H1 (cell line): ENCODE results near the gene PGBD5. TPM values are rescaled to one million over a fixed set of nuclear protein-coding genes. Genes with fewer than 3 reads are reported as not detected.

Source experiments
- CTCF ChIA-PET: fragments of 300-600 bp; sonication (Branson Sonifier 250); formaldehyde crosslinking; loops from one replicate; lab custom pipeline; 2021; ENCODE audit not compliant: partially characterized antibody; lab: Charles Lee
- POLR2A ChIA-PET: fragments of 300-600 bp; sonication (Branson Sonifier 250); formaldehyde crosslinking; loops from one replicate; lab custom pipeline; 2021; ENCODE audit warnings: inconsistent platforms; ENCODE audit not compliant: partially characterized antibody; lab: Charles Lee
- DNase-seq, 2 experiments: peaks; one replicate each; pipeline versions ENCODE4 v3.0.0 to v3.0.0-alpha.2; 2010 to 2022; ENCODE audit warnings: low spot score in 2 of 2, low read depth in 1 of 2, mixed read lengths in 1 of 2
- FAIRE-seq: peaks from 2 replicates; lab custom pipeline; 2011; peaks lifted over from hg19 to GRCh38; lab: Jason Lieb, UNC
- H2AFZ ChIP-seq: 2 replicates; pipeline ENCODE4 v1.8.1; 2012; ENCODE audit warnings: low read length, inconsistent platforms
- H2AK5ac ChIP-seq: 2 replicates; pipeline ENCODE4 v1.6.1; 2013; ENCODE audit warnings: low read depth, low read length
- H2BK120ac ChIP-seq: replicated peaks from 2 replicates; pipeline ENCODE3; 2013; ENCODE audit warnings: low read depth, low read length, inconsistent platforms
- H2BK12ac ChIP-seq: 2 replicates; pipeline ENCODE4 v1.6.1; 2013; ENCODE audit warnings: low read depth, low read length
- H2BK15ac ChIP-seq: 2 replicates; pipeline ENCODE4 v1.6.1; 2013; ENCODE audit warnings: low read length
- H2BK20ac ChIP-seq: 2 replicates; pipeline ENCODE4 v1.6.1; 2013; ENCODE audit warnings: low read length
- H2BK5ac ChIP-seq: 2 replicates; pipeline ENCODE4 v1.6.1; 2013; ENCODE audit warnings: low read depth, low read length
- H3K14ac ChIP-seq: 2 replicates; pipeline ENCODE4 v1.6.1; 2013; ENCODE audit warnings: inconsistent platforms; ENCODE audit not compliant: insufficient read length
- H3K18ac ChIP-seq: 2 replicates; pipeline ENCODE4 v1.6.1; 2013; ENCODE audit warnings: low read length; ENCODE audit errors: extremely low read depth
- H3K23ac ChIP-seq: 2 replicates; pipeline ENCODE4 v1.6.1; 2013; ENCODE audit warnings: inconsistent platforms; ENCODE audit not compliant: insufficient read length
- H3K23me2 ChIP-seq: 2 replicates; pipeline ENCODE4 v1.6.1; 2013; ENCODE audit warnings: low read depth, low read length
- H3K27ac ChIP-seq: 2 replicates; pipeline ENCODE4 v1.6.1; 2011; ENCODE audit warnings: low read depth, low read length, inconsistent platforms
- H3K27me3 ChIP-seq, 4 experiments: replicated peaks in 1 of 4; 1 replicate in 1 of 4; 2 replicates in 3 of 4; pipeline versions ENCODE4 v1.6.1 to v1.8.1; 2011 to 2013; ENCODE audit warnings: low read length in 3 of 4, mild to moderate bottlenecking in 3 of 4, inconsistent platforms in 2 of 4, mixed read lengths in 2 of 4, moderate library complexity in 1 of 4; ENCODE audit not compliant: control insufficient read depth in 3 of 4, insufficient read depth in 3 of 4; ENCODE audit errors: extremely low read depth in 1 of 4
- H3K36me3 ChIP-seq, 4 experiments: 2 replicates each; pipeline versions ENCODE4 v1.6.1 to v1.8.1; 2011 to 2013; ENCODE audit warnings: mild to moderate bottlenecking in 4 of 4, low read length in 3 of 4, moderate library complexity in 2 of 4, control low read depth in 1 of 4, inconsistent platforms in 1 of 4; ENCODE audit not compliant: insufficient read depth in 4 of 4, control insufficient read depth in 2 of 4
- H3K4ac ChIP-seq: replicated peaks from 2 replicates; pipeline ENCODE3; 2013; ENCODE audit warnings: low read length, low read depth, mixed read lengths, inconsistent platforms; ENCODE audit not compliant: insufficient read length
- H3K4me1 ChIP-seq, 4 experiments: replicated peaks in 1 of 4; 1 replicate in 1 of 4; 2 replicates in 3 of 4; pipeline versions ENCODE4 v1.6.1 to v1.8.1; 2011 to 2013; ENCODE audit warnings: low read length in 3 of 4, inconsistent platforms in 2 of 4, mixed read lengths in 1 of 4; ENCODE audit not compliant: insufficient read depth in 4 of 4, control insufficient read depth in 3 of 4
- H3K4me2 ChIP-seq, 2 experiments: 2 replicates each; pipeline versions ENCODE4 v1.6.1 to v1.8.1; 2011 to 2013; ENCODE audit warnings: low read depth in 2 of 2, low read length in 2 of 2, control low read depth in 1 of 2, inconsistent platforms in 1 of 2, mild to moderate bottlenecking in 1 of 2; ENCODE audit not compliant: insufficient read depth in 1 of 2
- H3K4me3 ChIP-seq, 4 experiments: fragments of 200-600, 300-600 bp in 1 of 4; sonication (generic), shearing (Covaris generic), sonication (Bioruptor Twin) in 1 of 4; 2 replicates each; pipeline versions ENCODE4 v1.5.1 to v1.8.1; 2011 to 2016; ENCODE audit warnings: low read length in 4 of 4, low read depth in 3 of 4, control low read depth in 2 of 4, inconsistent platforms in 2 of 4, mild to moderate bottlenecking in 2 of 4, mixed read lengths in 1 of 4, moderate library complexity in 1 of 4; ENCODE audit not compliant: insufficient read depth in 2 of 4; ENCODE audit errors: extremely low read depth in 1 of 4
- H3K56ac ChIP-seq: replicated peaks from 2 replicates; pipeline ENCODE3; 2013; ENCODE audit warnings: low read depth, mild to moderate bottlenecking, mixed read lengths, low read length, inconsistent platforms; ENCODE audit not compliant: insufficient read length
- H3K79me1 ChIP-seq: 2 replicates; pipeline ENCODE4 v1.6.1; 2013; ENCODE audit warnings: low read depth, low read length, control low read depth
- H3K79me2 ChIP-seq, 2 experiments: 2 replicates each; pipeline versions ENCODE4 v1.6.1 to v1.8.1; 2012 to 2013; ENCODE audit warnings: low read length in 2 of 2, mild to moderate bottlenecking in 2 of 2, inconsistent platforms in 1 of 2; ENCODE audit not compliant: insufficient read depth in 2 of 2, control insufficient read depth in 1 of 2
- H3K9ac ChIP-seq, 4 experiments: replicated peaks in 1 of 4; 1 replicate in 1 of 4; 2 replicates in 3 of 4; pipeline versions ENCODE4 v1.6.1 to v1.8.1; 2011 to 2013; ENCODE audit warnings: low read depth in 3 of 4, low read length in 3 of 4, control low read depth in 2 of 4, mild to moderate bottlenecking in 2 of 4, moderate library complexity in 2 of 4, inconsistent platforms in 1 of 4; ENCODE audit errors: extremely low read depth in 1 of 4
- H3K9me3 ChIP-seq, 2 experiments: 2 replicates each; pipeline versions ENCODE4 v1.6.1 to v1.8.1; 2012 to 2013; ENCODE audit warnings: mild to moderate bottlenecking in 2 of 2, moderate library complexity in 2 of 2, control low read depth in 1 of 2, inconsistent platforms in 1 of 2, low read depth in 1 of 2, low read length in 1 of 2, mixed read lengths in 1 of 2; ENCODE audit not compliant: insufficient read depth in 2 of 2
- H4K20me1 ChIP-seq, 2 experiments: replicated peaks in 1 of 2; 2 replicates each; pipeline versions ENCODE3 to v1.8.1; 2011 to 2013; ENCODE audit warnings: inconsistent platforms in 2 of 2, low read length in 2 of 2, mild to moderate bottlenecking in 1 of 2; ENCODE audit not compliant: insufficient read depth in 2 of 2, control insufficient read depth in 1 of 2
- H4K5ac ChIP-seq: 2 replicates; pipeline ENCODE4 v1.6.1; 2013; ENCODE audit warnings: low read length, low read depth, mixed read lengths, inconsistent platforms; ENCODE audit not compliant: insufficient read length
- H4K8ac ChIP-seq: 2 replicates; pipeline ENCODE4 v1.8.0; 2013; ENCODE audit warnings: mild to moderate bottlenecking, moderate library complexity, low read length, inconsistent platforms; ENCODE audit not compliant: insufficient read depth; ENCODE audit errors: extremely low read depth
- H4K91ac ChIP-seq: replicated peaks from 2 replicates; pipeline ENCODE3; 2013; ENCODE audit warnings: low read length, mixed read lengths, inconsistent platforms; ENCODE audit not compliant: insufficient read length
- CBX5 ChIP-seq: fragments of 300-800, 300-1000 bp; sonication (generic); IDR thresholded peaks from 2 replicates; pipeline ENCODE4 v1.7.1; 2016; ENCODE audit warnings: antibody characterized with exemption, low read length, low read depth
- CHD1 ChIP-seq: IDR thresholded peaks from 2 replicates; pipeline ENCODE4 v1.6.1; 2012; ENCODE audit warnings: low read depth, low read length, improper control_type of control experiment
- KDM5A ChIP-seq: fragments of 200-600 bp; IDR thresholded peaks from 2 replicates; pipeline ENCODE4 v1.7.1; 2012; ENCODE audit warnings: mild to moderate bottlenecking, low read length, inconsistent platforms, mixed read lengths
- NANOG ChIP-seq: IDR thresholded peaks from 2 replicates; pipeline ENCODE4 v1.6.1; 2011; ENCODE audit warnings: low read length, low read depth, mild to moderate bottlenecking, inconsistent platforms; ENCODE audit not compliant: insufficient read depth, poor library complexity, severe bottlenecking
- POLR2A ChIP-seq, 2 experiments: IDR thresholded peaks; 1 replicate in 1 of 2; 2 replicates in 1 of 2; pipeline ENCODE4 v1.6.1; 2011; ENCODE audit warnings: low read depth in 2 of 2, low read length in 2 of 2, mild to moderate bottlenecking in 2 of 2; ENCODE audit errors: control extremely low read depth in 1 of 2
- RBBP5 ChIP-seq: IDR thresholded peaks from 2 replicates; pipeline ENCODE4 v1.7.1; 2012; ENCODE audit warnings: low read depth, mild to moderate bottlenecking, inconsistent platforms, low read length, moderate library complexity, borderline replicate concordance
- WGBS, 2 experiments: shearing (Covaris generic) in 1 of 2; methylation state at CpG; one replicate each; pipeline versions ENCODE4 v1.1.6 to v1.1.7; 2013 to 2015; ENCODE audit warnings: low lambda C conversion rate in 2 of 2, mixed read lengths in 2 of 2, inconsistent platforms in 1 of 2, low coverage in 1 of 2, missing lambda C conversion rate in 1 of 2; ENCODE audit not compliant: insufficient replicate concordance in 2 of 2, insufficient coverage in 1 of 2, insufficient read length in 1 of 2; ENCODE audit errors: extremely low coverage in 1 of 2, missing lambda C conversion rate in 1 of 2; 5-methylcytosine and 5-hydroxymethylcytosine counted together
- polyA plus RNA-seq, 7 experiments: library from polyadenylated mRNA; depleted of rRNA in 3 of 7; stranded (reverse) in 5 of 7; unstranded in 2 of 7; fragments of >200 nt in 5 of 7; fragments of 200-250 nt in 2 of 7; gene quantifications; 1 replicate in 5 of 7; 2 replicates in 1 of 7; 4 replicates in 1 of 7; pipeline versions ENCODE4 v1.2.1 to v1.2.3, GENCODE V29; 2011 to 2013; ENCODE audit warnings: missing spikeins in 2 of 7, mixed read lengths in 2 of 7
- total RNA-seq: library from RNA; stranded (reverse); fragmentation: NEBNext Ultra II Directional; extraction: Animal tissue kit (Norgen Biotek cat#: 25700); gene quantifications from 2 replicates; pipeline ENCODE4 v1.2.1, GENCODE V29; 2021
- TF ChIP-seq, protein P1 (sequence below): IDR thresholded peaks from 2 replicates; pipeline ENCODE4 v1.6.1; 2012; ENCODE audit warnings: low read length, inconsistent platforms
- TF ChIP-seq, protein P2 (sequence below): IDR thresholded peaks from 2 replicates; pipeline ENCODE4 v1.6.1; 2011; ENCODE audit warnings: low read length, improper control_type of control experiment

PGBD5 gene
- total and polyA plus RNA-seq, 2 of the 8 experiments (the other 6 are each of a cell fraction or from before 2014, with no cell fraction given), result 16.3 to 18.4 TPM

DNA sequence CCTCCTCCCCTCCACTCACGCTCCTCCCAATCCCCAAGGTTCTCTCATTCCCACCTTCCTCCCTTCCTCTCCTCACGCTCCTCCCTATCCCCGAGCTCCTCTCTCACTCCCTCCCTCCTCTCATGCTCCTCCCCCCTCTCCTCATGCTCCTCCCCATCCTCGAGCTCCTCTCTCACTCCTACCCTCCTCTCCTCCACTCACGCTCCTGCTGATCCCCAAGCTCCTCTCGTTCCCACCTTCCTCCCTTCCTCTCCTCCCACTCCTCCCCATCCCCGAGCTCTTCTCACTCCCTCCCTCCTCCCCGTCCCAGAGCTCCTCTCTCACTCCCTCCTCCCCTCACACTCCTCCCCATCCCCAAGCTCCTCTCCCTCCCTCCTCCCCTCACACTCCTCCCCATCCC lies 31.4 kb downstream of the PGBD5 start:
- Histone ChIP-seq H3K9ac (no peak overlapping the region), H3K4me1 (peaks cover 5 to 34% (median 13%) of the 10 kb centered on the region in 4 experiments; a peak in 5 of 7 replicates), H2BK12ac (0 out of 2 replicates have a peak overlapping the region, but pooled peaks have one; percentile 39), H2BK15ac (no peak overlapping the region), H4K91ac (no peak overlapping the region), H3K23me2 (peaks cover 2% of the 10 kb centered on the region; the same call in 1 of the 2 replicates), H3K4me2 (no peak overlapping the region), H3K14ac (no peak overlapping the region), H3K23ac (no peak overlapping the region), H2BK20ac (peak overlapping the region; percentile 61; the same call in 1 of the 2 replicates), H3K27ac (no peak overlapping the region), H3K56ac (no peak overlapping the region), H3K9me3 (no peaks in the 10 kb centered on the region), H3K79me2 (peaks cover 0 to 42% of the 10 kb centered on the region in 2 experiments; a peak in 2 of 4 replicates), H3K27me3 (no peaks in the 10 kb centered on the region), H3K79me1 (peaks cover 4% of the 10 kb centered on the region), H3K4me3 (no peak overlapping the region), H4K20me1 (peaks cover 0 to 14% of the 10 kb centered on the region in 2 experiments), H2AK5ac (no peak overlapping the region; the same call in 1 of the 2 replicates), H2BK5ac (no peak overlapping the region), H3K18ac (no peak overlapping the region), H4K5ac (no peak overlapping the region), H4K8ac (no peak overlapping the region; the same call in 1 of the 2 replicates), H3K36me3 (no peaks in the 10 kb centered on the region), H2BK120ac (no peak overlapping the region), H3K4ac (no peak overlapping the region), H2AFZ (no peak overlapping the region)
- WGBS, 2 experiments, result 100% methylated on average over 1 of the region's 8 CpGs
- ChIA-PET POLR2A (interaction anchor here (0.8 to 5.5 kb wide), 6 partner anchors 12 to 70 kb away, joined by 3 to 38 read pairs (median 4); no protein-coding TSS in a partner anchor), CTCF (interaction anchor here (0.7 to 2.0 kb wide), 5 partner anchors 9 to 115 kb away, joined by 3 to 9 read pairs (median 3); no protein-coding TSS in a partner anchor)
- DNase-seq, result no peak
- no peak for FAIRE-seq
- TF ChIP-seq CBX5 (no peak), NANOG (no peak), CHD1 (no peak), KDM5A (no peak), RBBP5 (no peak), POLR2A (IDR thresholded peaks at IDR 0.05; ENCODE audit: control extremely low read depth in 1 of 2, low read depth in 2 of 2, low read length in 2 of 2) (no peak)
- TF ChIP-seq, protein P1, sequence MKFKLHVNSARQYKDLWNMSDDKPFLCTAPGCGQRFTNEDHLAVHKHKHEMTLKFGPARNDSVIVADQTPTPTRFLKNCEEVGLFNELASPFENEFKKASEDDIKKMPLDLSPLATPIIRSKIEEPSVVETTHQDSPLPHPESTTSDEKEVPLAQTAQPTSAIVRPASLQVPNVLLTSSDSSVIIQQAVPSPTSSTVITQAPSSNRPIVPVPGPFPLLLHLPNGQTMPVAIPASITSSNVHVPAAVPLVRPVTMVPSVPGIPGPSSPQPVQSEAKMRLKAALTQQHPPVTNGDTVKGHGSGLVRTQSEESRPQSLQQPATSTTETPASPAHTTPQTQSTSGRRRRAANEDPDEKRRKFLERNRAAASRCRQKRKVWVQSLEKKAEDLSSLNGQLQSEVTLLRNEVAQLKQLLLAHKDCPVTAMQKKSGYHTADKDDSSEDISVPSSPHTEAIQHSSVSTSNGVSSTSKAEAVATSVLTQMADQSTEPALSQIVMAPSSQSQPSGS, result no peak
- TF ChIP-seq, protein P2, sequence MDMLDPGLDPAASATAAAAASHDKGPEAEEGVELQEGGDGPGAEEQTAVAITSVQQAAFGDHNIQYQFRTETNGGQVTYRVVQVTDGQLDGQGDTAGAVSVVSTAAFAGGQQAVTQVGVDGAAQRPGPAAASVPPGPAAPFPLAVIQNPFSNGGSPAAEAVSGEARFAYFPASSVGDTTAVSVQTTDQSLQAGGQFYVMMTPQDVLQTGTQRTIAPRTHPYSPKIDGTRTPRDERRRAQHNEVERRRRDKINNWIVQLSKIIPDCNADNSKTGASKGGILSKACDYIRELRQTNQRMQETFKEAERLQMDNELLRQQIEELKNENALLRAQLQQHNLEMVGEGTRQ, result no peak
